Neuronal stem cell (in vitro differentiated cells): Measurements from ENCODE around the gene HOXC9. TPM values are rescaled to one million over a fixed set of nuclear protein-coding genes. Genes with fewer than 3 reads are reported as not detected.
A peak's percentile ranks its signal among the peaks of the same experiment; 100 is the strongest.

Experiments
- DNase-seq: peaks from one replicate; pipeline ENCODE4 v3.0.0-alpha.2; 2013; ENCODE audit warnings: low spot score
- H2AFZ ChIP-seq: one replicate; pipeline ENCODE4 v1.6.1; 2013; ENCODE audit warnings: mild to moderate bottlenecking, low read length, inconsistent platforms
- H2AK5ac ChIP-seq: 2 replicates; pipeline ENCODE4 v1.6.1; 2013; ENCODE audit warnings: low read depth, mild to moderate bottlenecking, inconsistent platforms, low read length, moderate library complexity, mixed read lengths
- H2BK120ac ChIP-seq: 2 replicates; pipeline ENCODE4 v1.6.1; 2013; ENCODE audit warnings: low read depth, mild to moderate bottlenecking, inconsistent platforms, low read length, moderate library complexity, mixed read lengths
- H2BK12ac ChIP-seq: one replicate; pipeline ENCODE4 v1.6.1; 2013; ENCODE audit warnings: low read length, inconsistent platforms
- H2BK15ac ChIP-seq: 2 replicates; pipeline ENCODE4 v1.6.1; 2013; ENCODE audit warnings: mild to moderate bottlenecking, low read length, inconsistent platforms, mixed read lengths
- H2BK5ac ChIP-seq: one replicate; pipeline ENCODE4 v1.6.1; 2013; ENCODE audit warnings: inconsistent platforms, mild to moderate bottlenecking, low read length, moderate library complexity
- H3K14ac ChIP-seq: one replicate; pipeline ENCODE4 v1.6.1; 2013; ENCODE audit warnings: low read length, inconsistent platforms
- H3K18ac ChIP-seq: 2 replicates; pipeline ENCODE4 v1.6.1; 2013; ENCODE audit warnings: low read length, inconsistent platforms
- H3K23ac ChIP-seq: 2 replicates; pipeline ENCODE4 v1.6.1; 2013; ENCODE audit warnings: low read depth, mild to moderate bottlenecking, mixed read lengths, low read length, inconsistent platforms; ENCODE audit not compliant: poor library complexity
- H3K27ac ChIP-seq: replicated peaks from 3 replicates; pipeline ENCODE4 v1.5.1; 2013; ENCODE audit warnings: low read length, inconsistent platforms
- H3K27me3 ChIP-seq, 3 experiments: 2 replicates each; pipeline ENCODE4 v1.6.1; 2013; ENCODE audit warnings: low read length in 3 of 3, mild to moderate bottlenecking in 2 of 3, inconsistent platforms in 1 of 3, low read depth in 1 of 3, mixed read lengths in 1 of 3, moderate library complexity in 1 of 3; ENCODE audit not compliant: control insufficient read depth in 3 of 3, insufficient read depth in 3 of 3
- H3K36me3 ChIP-seq, 2 donors: replicated peaks in 1 of 2; 2 replicates each; pipeline ENCODE4 v1.6.1; 2013; ENCODE audit warnings: low read length in 2 of 2; ENCODE audit not compliant: control insufficient read depth in 2 of 2, insufficient read depth in 2 of 2
- H3K4ac ChIP-seq: 2 replicates; pipeline ENCODE4 v1.6.1; 2013; ENCODE audit warnings: inconsistent platforms, mild to moderate bottlenecking, low read length, moderate library complexity
- H3K4me1 ChIP-seq, 2 donors: 1 replicate in 1 of 2; 2 replicates in 1 of 2; pipeline ENCODE4 v1.6.1; 2013; ENCODE audit warnings: low read length in 2 of 2, low read depth in 1 of 2; ENCODE audit not compliant: control insufficient read depth in 2 of 2, insufficient read depth in 1 of 2
- H3K4me2 ChIP-seq: one replicate; pipeline ENCODE4 v1.6.1; 2013; ENCODE audit warnings: mild to moderate bottlenecking, low read length, inconsistent platforms; ENCODE audit not compliant: insufficient read depth, poor library complexity, severe bottlenecking
- H3K4me3 ChIP-seq, 2 donors: 2 replicates each; pipeline ENCODE4 v1.5.1; 2013; ENCODE audit warnings: low read length in 2 of 2, mild to moderate bottlenecking in 2 of 2, inconsistent platforms in 1 of 2, moderate library complexity in 1 of 2
- H3K79me1 ChIP-seq: one replicate; pipeline ENCODE4 v1.6.1; 2013; ENCODE audit warnings: low read depth, mild to moderate bottlenecking, inconsistent platforms, low read length, moderate library complexity
- H3K9ac ChIP-seq: one replicate; pipeline ENCODE4 v1.6.1; 2013; ENCODE audit warnings: mild to moderate bottlenecking, low read depth, low read length, inconsistent platforms; ENCODE audit not compliant: poor library complexity
- H3K9me3 ChIP-seq, 2 donors: replicated peaks in 1 of 2; 2 replicates each; pipeline versions ENCODE3 to v1.6.1; 2013; ENCODE audit warnings: low read length in 2 of 2, mild to moderate bottlenecking in 2 of 2, inconsistent platforms in 1 of 2, low read depth in 1 of 2, mixed read lengths in 1 of 2, moderate library complexity in 1 of 2; ENCODE audit not compliant: control insufficient read depth in 2 of 2, insufficient read depth in 1 of 2
- H4K8ac ChIP-seq: one replicate; pipeline ENCODE4 v1.6.1; 2013; ENCODE audit warnings: low read depth, mild to moderate bottlenecking, inconsistent platforms, low read length, moderate library complexity
- H4K91ac ChIP-seq: one replicate; pipeline ENCODE4 v1.6.1; 2013; ENCODE audit warnings: low read length, low read depth, mild to moderate bottlenecking, inconsistent platforms; ENCODE audit not compliant: poor library complexity
- WGBS, 2 donors: extraction: QIAGEN DNeasy Blood & Tissue Kit; methylation state at CpG; one replicate each; pipeline ENCODE4 v1.1.7; 2013; ENCODE audit warnings: missing lambda C conversion rate in 2 of 2, mixed read lengths in 1 of 2; ENCODE audit not compliant: insufficient read length in 2 of 2, insufficient replicate concordance in 1 of 2; ENCODE audit errors: extremely low coverage in 2 of 2; 5-methylcytosine and 5-hydroxymethylcytosine counted together
- polyA plus RNA-seq, 2 experiments: library from polyadenylated mRNA; stranded (reverse); fragments of 200-250 nt; gene quantifications; one replicate each; pipeline ENCODE4 v1.2.3, GENCODE V29; 2013

Gene HOXC9
- polyA plus RNA-seq (2013, experiment 1 of 2) = not detected
- not detected for polyA plus RNA-seq (2013, experiment 2 of 2)

GRCh38 chr12:54000116-54001114, at the start of gene HOXC9:
HOXC9 (plus strand) TSS chr12:54000161; CDS start chr12:54000189, 28 bp downstream.
- H3K36me3 ChIP-seq = no peaks in the 10 kb centered on the region
- peaks cover 81 to 100% (median 100%) of the 10 kb centered on the region in 3 experiments for H3K27me3 ChIP-seq
- no peak within 1 kb of the TSS for H2BK120ac ChIP-seq
- H3K4ac ChIP-seq = no peak within 1 kb of the TSS
- H3K23ac ChIP-seq = peak within 1 kb of the TSS; percentile 80
- no peak within 1 kb of the TSS for H3K27ac ChIP-seq
- H2BK15ac ChIP-seq = no peak within 1 kb of the TSS
- H3K4me2 ChIP-seq = no peak within 1 kb of the TSS
- H2BK12ac ChIP-seq = no peak within 1 kb of the TSS
- H2BK5ac ChIP-seq = no peak within 1 kb of the TSS
- peak within 1 kb of the TSS; percentile 3 for H4K8ac ChIP-seq
- H3K79me1 ChIP-seq = no peaks in the 10 kb centered on the region
- H2AFZ ChIP-seq = peak within 1 kb of the TSS; percentile 84
- no CpG with 5 or more reads among the region's 87 CpGs for WGBS, 2 donors
- no peak within 1 kb of the TSS for H4K91ac ChIP-seq
- no peak within 1 kb of the TSS for H3K14ac ChIP-seq
- H3K4me3 ChIP-seq = peak within 1 kb of the TSS in 1 of 2 donors; percentile 15
- H3K9me3 ChIP-seq = peaks cover 0 to 2% of the 10 kb centered on the region in 2 donors
- no peaks in the 10 kb centered on the region for H3K4me1 ChIP-seq
- DNase-seq = no peak
- peak within 1 kb of the TSS; percentile 28 for H3K18ac ChIP-seq
- no peak within 1 kb of the TSS for H3K9ac ChIP-seq
- peak within 1 kb of the TSS; percentile 46 for H2AK5ac ChIP-seq

DNA sequence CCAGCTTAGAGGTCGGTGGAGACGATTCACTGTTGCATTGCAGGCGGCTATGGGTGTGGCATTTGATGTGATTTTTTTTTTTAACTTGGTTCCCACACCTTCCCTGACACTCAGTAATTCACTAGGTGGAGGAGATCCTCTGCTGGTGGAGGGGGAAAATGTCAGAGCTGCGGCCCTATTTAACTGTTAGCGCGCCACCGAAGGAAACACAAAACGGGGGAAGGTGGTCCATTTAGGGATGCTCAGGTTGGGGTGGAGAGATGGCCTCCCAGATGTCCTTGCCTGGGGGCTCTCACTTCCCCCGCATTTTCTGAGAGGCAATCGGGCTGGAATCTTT, 49.6 kb upstream of the HOXC9 start:
- Histone ChIP-seq H2AFZ (no peak overlapping the region), H2BK12ac (no peak overlapping the region), H3K79me1 (peaks cover 3% of the 10 kb centered on the region)

DNA sequence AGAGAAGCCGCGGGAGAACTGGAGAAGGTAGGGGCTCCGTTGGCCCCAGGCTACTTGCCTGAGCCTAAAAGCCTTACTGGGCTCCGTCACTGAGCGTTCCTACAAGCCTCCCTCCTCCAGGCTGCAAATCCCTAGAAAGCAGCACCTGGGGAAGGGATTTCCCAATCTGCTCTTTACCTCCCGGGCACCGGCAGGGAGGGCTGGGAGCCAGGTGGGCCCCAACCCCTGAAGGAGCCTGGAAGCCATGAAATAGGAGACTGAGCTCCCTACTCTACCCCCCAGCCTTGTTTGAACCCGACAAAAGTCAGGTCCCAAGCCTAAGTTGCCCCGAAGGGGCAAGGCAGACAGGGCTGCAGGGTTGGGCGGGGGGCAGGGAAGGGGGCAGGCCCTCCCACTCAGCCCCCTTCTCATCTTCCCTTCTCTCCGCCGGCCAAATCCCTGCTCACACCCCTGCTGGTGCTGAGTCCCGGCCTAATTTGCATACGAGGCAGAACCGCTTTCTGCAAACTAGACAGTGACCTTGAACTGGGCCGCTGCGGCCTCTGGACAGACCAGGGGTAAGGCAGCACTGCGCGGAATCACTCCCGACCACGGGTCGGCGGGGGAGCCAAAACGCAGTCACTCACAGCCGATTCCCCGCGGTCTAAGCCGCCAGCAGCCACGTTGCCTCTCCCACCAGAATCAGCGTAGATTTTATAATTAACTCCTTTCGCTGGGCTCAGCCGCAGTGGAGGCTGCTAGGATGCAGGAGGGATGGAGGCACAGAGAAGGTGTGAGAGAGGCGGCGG, 49.0 kb upstream of the HOXC9 start:
- Histone ChIP-seq H3K36me3 (no peaks in the 10 kb centered on the region), H3K14ac (peak overlapping the region; percentile 38), H2BK12ac (no peak overlapping the region), H3K79me1 (peaks cover 3% of the 10 kb centered on the region), H2AK5ac (no peak overlapping the region), H3K9ac (no peak overlapping the region), H3K9me3 (peaks cover 0 to 8% of the 10 kb centered on the region in 2 donors), H2BK15ac (no peak overlapping the region), H2AFZ (no peak overlapping the region), H4K91ac (no peak overlapping the region), H2BK120ac (no peak overlapping the region), H2BK5ac (no peak overlapping the region), H3K18ac (no peak overlapping the region), H3K23ac (peak overlapping the region; percentile 89), H3K4me2 (peak overlapping the region; percentile 11), H4K8ac (no peak overlapping the region), H3K4ac (no peak overlapping the region), H3K4me3 (no peak overlapping the region), H3K4me1 (no peaks in the 10 kb centered on the region), H3K27me3 (peaks cover 72 to 100% (median 99%) of the 10 kb centered on the region in 3 experiments), H3K27ac (no peak overlapping the region)
- WGBS, 2 donors = no CpG with 5 or more reads among the region's 34 CpGs
- no peak for DNase-seq

More for the DNA sequence above, 49.6 kb upstream of the HOXC9 start:
- Histone ChIP-seq H3K27ac (no peak overlapping the region), H3K36me3 (no peaks in the 10 kb centered on the region), H4K91ac (no peak overlapping the region), H3K27me3 (peaks cover 71 to 100% (median 99%) of the 10 kb centered on the region in 3 experiments), H3K14ac (no peak overlapping the region), H3K9me3 (peaks cover 0 to 9% of the 10 kb centered on the region in 2 donors), H3K9ac (no peak overlapping the region), H2BK120ac (no peak overlapping the region), H3K4me1 (no peaks in the 10 kb centered on the region), H3K4me3 (no peak overlapping the region), H3K4me2 (no peak overlapping the region), H4K8ac (no peak overlapping the region), H2AK5ac (no peak overlapping the region), H3K4ac (no peak overlapping the region), H3K23ac (peak overlapping the region; percentile 55), H2BK5ac (no peak overlapping the region), H3K18ac (no peak overlapping the region), H2BK15ac (no peak overlapping the region)
- no CpG with 5 or more reads among the region's 10 CpGs for WGBS, 2 donors
- DNase-seq = no peak
